Smooth muscle cell (in vitro differentiated cells): Measurements from ENCODE around the gene ITGA3. TPM values are rescaled to one million over a fixed set of nuclear protein-coding genes. Genes with fewer than 3 reads are reported as not detected.

Experiments
- DNase-seq: peaks from one replicate; lab custom pipeline; 2025; ENCODE audit not compliant: unreplicated experiment; lab: John Stamatoyannopoulos, UW
- H2AFZ ChIP-seq: fragments of 200-600 bp; sonication (generic); 2 replicates; pipeline ENCODE4 v1.6.0; 2016; ENCODE audit warnings: antibody characterized with exemption, low read depth, mild to moderate bottlenecking
- H3F3A ChIP-seq: fragments of 200-600 bp; sonication (generic); 2 replicates; pipeline ENCODE4 v1.6.0; 2017; ENCODE audit warnings: antibody characterized with exemption, low read depth
- H3K27ac ChIP-seq: fragments of 200-600 bp; sonication (generic); 2 replicates; pipeline ENCODE4 v1.5.1; 2016; ENCODE audit warnings: low read depth, mild to moderate bottlenecking
- H3K27me3 ChIP-seq: fragments of 200-600 bp; sonication (generic); 2 replicates; pipeline ENCODE4 v1.6.1; 2016; ENCODE audit warnings: low read depth, mild to moderate bottlenecking
- H3K36me3 ChIP-seq: fragments of 200-600 bp; sonication (generic); 2 replicates; pipeline ENCODE4 v1.5.1; 2016; ENCODE audit warnings: low read depth
- H3K4me1 ChIP-seq: fragments of 200-600 bp; sonication (generic); 2 replicates; pipeline ENCODE4 v1.5.1; 2016; ENCODE audit warnings: low read depth
- H3K4me2 ChIP-seq: fragments of 200-600 bp; sonication (generic); 2 replicates; pipeline ENCODE4 v1.6.0; 2016; ENCODE audit warnings: mild to moderate bottlenecking
- H3K4me3 ChIP-seq: fragments of 200-600 bp; sonication (generic); 2 replicates; pipeline ENCODE4 v1.5.1; 2016; ENCODE audit warnings: mild to moderate bottlenecking
- H3K79me2 ChIP-seq: fragments of 200-600 bp; sonication (generic); 2 replicates; pipeline ENCODE4 v1.6.0; 2016; ENCODE audit warnings: low read depth, mild to moderate bottlenecking
- H3K9ac ChIP-seq: fragments of 200-600 bp; sonication (generic); 2 replicates; pipeline ENCODE4 v1.6.0; 2016; ENCODE audit warnings: low read depth
- H3K9me3 ChIP-seq: fragments of 200-600 bp; sonication (generic); replicated peaks from 2 replicates; pipeline ENCODE4 v1.5.1; 2016; ENCODE audit warnings: low read depth
- H4K20me1 ChIP-seq: fragments of 200-600 bp; sonication (generic); 2 replicates; pipeline ENCODE4 v1.6.0; 2016; ENCODE audit warnings: low read depth
- WGBS: methylation state at CpG from one replicate; pipeline ENCODE4 v1.1.7; 2016; ENCODE audit warnings: low lambda C conversion rate; 5-methylcytosine and 5-hydroxymethylcytosine counted together
- polyA plus RNA-seq: library from polyadenylated mRNA; unstranded; fragments of >200 nt; fragmentation: Nextera tagmentation; extraction: Ambion mirVana; gene quantifications from 2 replicates; pipeline ENCODE4 v1.2.1, GENCODE V29; 2016
- total RNA-seq: library from RNA; depleted of rRNA; stranded (reverse); fragments of >200 nt; gene quantifications from 2 replicates; pipeline ENCODE4 v1.2.3, GENCODE V29; 2014
- TF ChIP-seq, protein P1 (sequence below): fragments of 200-600 bp; sonication (generic); IDR thresholded peaks from 2 replicates; pipeline ENCODE4 v1.5.1; 2017; ENCODE audit warnings: borderline replicate concordance, mild to moderate bottlenecking, antibody characterized with exemption; ENCODE audit not compliant: insufficient read depth, poor library complexity, severe bottlenecking

ITGA3 gene
- total and polyA plus RNA-seq, 2 experiments from 2014 or later = 30.0 to 44.7 TPM

DNA sequence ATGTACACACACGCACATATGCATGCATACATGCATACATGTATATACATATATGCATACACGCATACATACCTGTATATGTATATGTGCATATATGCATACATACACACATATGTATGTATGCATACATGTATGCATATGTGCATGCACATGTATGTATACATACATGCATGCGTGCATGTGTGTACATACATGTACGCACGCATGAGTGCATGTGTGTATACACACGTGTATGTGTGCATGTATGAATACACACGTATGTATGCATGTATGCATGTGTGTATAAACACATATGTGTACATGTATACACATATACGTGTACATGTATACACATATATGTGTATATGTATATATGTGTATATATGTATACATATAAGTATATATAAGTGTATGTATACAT lies 32.4 kb upstream of the ITGA3 start:
- H3K4me1 ChIP-seq = peaks cover 15% of the 10 kb centered on the region
- TF ChIP-seq, protein P1, sequence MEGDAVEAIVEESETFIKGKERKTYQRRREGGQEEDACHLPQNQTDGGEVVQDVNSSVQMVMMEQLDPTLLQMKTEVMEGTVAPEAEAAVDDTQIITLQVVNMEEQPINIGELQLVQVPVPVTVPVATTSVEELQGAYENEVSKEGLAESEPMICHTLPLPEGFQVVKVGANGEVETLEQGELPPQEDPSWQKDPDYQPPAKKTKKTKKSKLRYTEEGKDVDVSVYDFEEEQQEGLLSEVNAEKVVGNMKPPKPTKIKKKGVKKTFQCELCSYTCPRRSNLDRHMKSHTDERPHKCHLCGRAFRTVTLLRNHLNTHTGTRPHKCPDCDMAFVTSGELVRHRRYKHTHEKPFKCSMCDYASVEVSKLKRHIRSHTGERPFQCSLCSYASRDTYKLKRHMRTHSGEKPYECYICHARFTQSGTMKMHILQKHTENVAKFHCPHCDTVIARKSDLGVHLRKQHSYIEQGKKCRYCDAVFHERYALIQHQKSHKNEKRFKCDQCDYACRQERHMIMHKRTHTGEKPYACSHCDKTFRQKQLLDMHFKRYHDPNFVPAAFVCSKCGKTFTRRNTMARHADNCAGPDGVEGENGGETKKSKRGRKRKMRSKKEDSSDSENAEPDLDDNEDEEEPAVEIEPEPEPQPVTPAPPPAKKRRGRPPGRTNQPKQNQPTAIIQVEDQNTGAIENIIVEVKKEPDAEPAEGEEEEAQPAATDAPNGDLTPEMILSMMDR = no peak
- H3K79me2 ChIP-seq = no peaks in the 10 kb centered on the region
- H3K9ac ChIP-seq = no peak overlapping the region
- no peak overlapping the region for H3K4me3 ChIP-seq
- H4K20me1 ChIP-seq = no peaks in the 10 kb centered on the region
- no peak overlapping the region for H3K27ac ChIP-seq
- no peak overlapping the region for H2AFZ ChIP-seq
- WGBS = 77% methylated on average over 8 of the region's 8 CpGs
- peaks cover 4% of the 10 kb centered on the region for H3F3A ChIP-seq
- no peak overlapping the region for H3K4me2 ChIP-seq
- H3K9me3 ChIP-seq = no peaks in the 10 kb centered on the region
- H3K36me3 ChIP-seq = no peaks in the 10 kb centered on the region
- H3K27me3 ChIP-seq = peaks cover 8% of the 10 kb centered on the region
- DNase-seq = no peak

DNA sequence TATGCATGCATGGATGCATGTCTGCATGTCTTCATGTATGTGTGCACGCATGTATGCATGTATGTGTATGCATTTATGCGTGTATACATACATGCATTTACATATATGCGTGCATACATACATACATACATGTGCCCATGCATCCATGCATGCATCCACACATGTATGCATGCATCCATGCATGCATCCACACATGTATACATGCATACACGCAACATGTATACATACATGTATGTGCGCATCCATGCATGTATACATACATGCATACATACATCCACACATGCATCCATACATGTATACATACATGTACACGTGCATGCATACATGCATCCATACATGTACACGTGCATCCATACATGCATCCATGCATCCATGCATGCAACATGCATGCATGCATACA lies 31.1 kb upstream of the ITGA3 start:
- peaks cover 19% of the 10 kb centered on the region for H3K4me1 ChIP-seq
- WGBS = 49% methylated on average over 7 of the region's 7 CpGs
- no peak overlapping the region for H2AFZ ChIP-seq
- no peak overlapping the region for H3K27ac ChIP-seq
- H3K27me3 ChIP-seq = peaks cover 7% of the 10 kb centered on the region
- no peak overlapping the region for H3K4me2 ChIP-seq
- H3K4me3 ChIP-seq = no peak overlapping the region
- no peak for DNase-seq
- H3K79me2 ChIP-seq = no peaks in the 10 kb centered on the region
- no peaks in the 10 kb centered on the region for H4K20me1 ChIP-seq
- no peaks in the 10 kb centered on the region for H3K9me3 ChIP-seq
- no peaks in the 10 kb centered on the region for H3K36me3 ChIP-seq
- TF ChIP-seq, protein P1 = no peak
- peaks cover 4% of the 10 kb centered on the region for H3F3A ChIP-seq
- H3K9ac ChIP-seq = no peak overlapping the region

DNA sequence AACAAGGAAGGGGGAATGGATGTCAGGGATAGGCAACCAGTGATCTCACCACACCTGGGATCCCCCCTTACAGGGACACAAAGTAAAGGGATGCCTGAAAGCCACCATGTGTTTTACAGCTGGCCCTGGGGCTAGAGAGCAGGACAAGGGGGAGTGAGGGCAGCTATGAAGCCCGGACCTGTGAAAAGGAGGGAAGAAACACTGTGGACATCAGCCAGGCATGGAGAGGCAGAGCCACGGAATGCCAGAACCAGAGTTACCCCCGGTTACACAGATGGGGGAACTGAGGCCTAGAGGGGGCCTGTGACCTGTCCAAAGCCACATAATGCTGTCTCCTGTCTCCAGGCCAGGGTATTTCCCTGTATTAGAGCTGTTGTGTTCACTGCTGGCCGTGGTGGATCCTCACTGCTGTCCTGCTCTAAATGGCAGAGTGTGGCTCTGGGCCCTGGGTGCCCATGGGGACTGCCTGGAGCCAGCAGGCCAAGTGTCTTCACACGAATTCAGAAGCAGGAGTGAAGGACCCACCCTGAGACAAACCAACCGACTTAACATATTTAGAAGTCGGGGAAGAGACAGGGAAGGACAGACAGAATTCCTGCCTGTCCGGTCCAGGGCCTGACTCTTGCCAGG lies 29.7 kb upstream of the ITGA3 start:
- H3K36me3 ChIP-seq = no peaks in the 10 kb centered on the region
- H3K4me2 ChIP-seq = no peak overlapping the region
- no peak overlapping the region for H3K9ac ChIP-seq

More for the DNA sequence above, 29.7 kb upstream of the ITGA3 start:
- H3K27ac ChIP-seq = no peak overlapping the region
- no peaks in the 10 kb centered on the region for H3K79me2 ChIP-seq
- no peaks in the 10 kb centered on the region for H4K20me1 ChIP-seq
- peaks cover 19% of the 10 kb centered on the region for H3K4me1 ChIP-seq
- no peak for DNase-seq
- no peak overlapping the region for H2AFZ ChIP-seq
- peaks cover 4% of the 10 kb centered on the region for H3K27me3 ChIP-seq
- H3K9me3 ChIP-seq = no peaks in the 10 kb centered on the region
- 80% methylated on average over 8 of the region's 8 CpGs for WGBS
- H3K4me3 ChIP-seq = no peak overlapping the region
- TF ChIP-seq, protein P1 = no peak
- H3F3A ChIP-seq = peaks cover 4% of the 10 kb centered on the region
